HL-60 (cell line): ENCODE measurements around the gene PNMA1.

Source experiments
- DNase-seq, 2 experiments: peaks; one replicate each; pipeline ENCODE4 v3.0.0-alpha.2; 2010 to 2020; ENCODE audit warnings: low read depth in 1 of 2, low spot score in 1 of 2
- H3K27ac ChIP-seq: fragments of 250-450 bp; sonication (Bioruptor Pico); replicated peaks from 2 replicates; pipeline ENCODE4 v1.5.1; 2020; ENCODE audit warnings: mild to moderate bottlenecking, moderate library complexity
- H3K27me3 ChIP-seq: fragments of 250-450 bp; sonication (Bioruptor Pico); 2 replicates; pipeline ENCODE4 v1.5.1; 2021; ENCODE audit warnings: mild to moderate bottlenecking, moderate library complexity; ENCODE audit not compliant: insufficient read depth, poor library complexity, severe bottlenecking
- H3K4me3 ChIP-seq: replicated peaks from 2 replicates; pipeline ENCODE4 v1.5.1; 2011; ENCODE audit warnings: mild to moderate bottlenecking, control low read depth, low read length; ENCODE audit not compliant: insufficient read depth
- CTCF ChIP-seq: IDR thresholded peaks from one replicate; pipeline ENCODE4 v1.5.1; 2011; ENCODE audit warnings: low read length, control low read depth, inconsistent platforms; ENCODE audit not compliant: insufficient read depth
- GABPA ChIP-seq: IDR thresholded peaks from 2 replicates; pipeline ENCODE4 v1.6.1; 2012; ENCODE audit warnings: low read depth
- POLR2AphosphoS5 ChIP-seq: IDR thresholded peaks from 2 replicates; pipeline ENCODE4 v1.6.1; 2012; ENCODE audit warnings: low read depth
- REST ChIP-seq: IDR thresholded peaks from 2 replicates; pipeline ENCODE4 v1.6.1; 2012; ENCODE audit warnings: low read depth; ENCODE audit not compliant: insufficient replicate concordance
- SPI1 ChIP-seq: IDR thresholded peaks from 2 replicates; pipeline ENCODE4 v1.6.1; 2012; ENCODE audit warnings: low read depth, mild to moderate bottlenecking, borderline replicate concordance

The PNMA1 gene

GRCh38 chr14:73750531-73750901, 36.3 kb upstream of the PNMA1 start:
- no peak for DNase-seq
- TF ChIP-seq CTCF (no peak), REST (no peak), GABPA (no peak), POLR2AphosphoS5 (no peak), SPI1 (no peak)
- no peak overlapping the region for H3K4me3 ChIP-seq
- peak overlapping the region; percentile 35 for H3K27ac ChIP-seq
- no peaks in the 10 kb centered on the region for H3K27me3 ChIP-seq

- Histone ChIP-seq H3K27me3 (no peaks in the 10 kb centered on the region), H3K27ac (peak overlapping the region; percentile 35), H3K4me3 (no peak overlapping the region)
- no peak for DNase-seq
- TF ChIP-seq CTCF (no peak), SPI1 (no peak), GABPA (no peak), POLR2AphosphoS5 (no peak), REST (no peak)
Observed at GRCh38 chr14:73749706-73750530, 35.7 kb upstream of the PNMA1 start.

- no peak for TF ChIP-seq POLR2AphosphoS5
- no peak for TF ChIP-seq CTCF
- no peak for TF ChIP-seq REST
- TF ChIP-seq GABPA = no peak
- TF ChIP-seq SPI1 = no peak
- DNase-seq = no peak
- H3K27ac ChIP-seq = peak overlapping the region; percentile 34
- no peak overlapping the region for H3K4me3 ChIP-seq
- no peaks in the 10 kb centered on the region for H3K27me3 ChIP-seq
Observed at GRCh38 chr14:73748858-73749357, 34.7 kb upstream of the PNMA1 start.
